GM12875 (cell line): ENCODE measurements around the gene OTULINL.

Source experiments
- H3K4me3 ChIP-seq: one replicate; pipeline ENCODE4 v1.5.1; 2011; ENCODE audit warnings: low read depth, low read length, control low read depth
- CTCF ChIP-seq: IDR thresholded peaks from 2 replicates; pipeline ENCODE4 v1.5.1; 2011; ENCODE audit warnings: low read depth, mild to moderate bottlenecking, control low read depth, inconsistent platforms, low read length, moderate library complexity, borderline replicate concordance; ENCODE audit not compliant: insufficient read depth

The OTULINL gene

GRCh38 chr5:14581891-14582796 lies 552 bp downstream of the OTULINL start:
- H3K4me3 ChIP-seq, result peak overlapping the region; percentile 64
- peak; percentile 38 for TF ChIP-seq CTCF

GRCh38 chr5:14582797-14583137 lies 1.2 kb downstream of the OTULINL start:
- no peak for TF ChIP-seq CTCF
- no peak overlapping the region for H3K4me3 ChIP-seq

- H3K4me3 ChIP-seq, result no peak overlapping the region
- TF ChIP-seq CTCF, result no peak
Measured at GRCh38 chr5:14584848-14585247, 3.3 kb downstream of the OTULINL start.

- no peak overlapping the region for H3K4me3 ChIP-seq
- TF ChIP-seq CTCF, result no peak
Measured at GRCh38 chr5:14587150-14587549, 5.6 kb downstream of the OTULINL start.

- H3K4me3 ChIP-seq, result no peak overlapping the region
- no peak for TF ChIP-seq CTCF
Measured at GRCh38 chr5:14588145-14588544, 6.6 kb downstream of the OTULINL start.

- no peak overlapping the region for H3K4me3 ChIP-seq
- no peak for TF ChIP-seq CTCF
Measured at GRCh38 chr5:14588758-14589543, 7.4 kb downstream of the OTULINL start.
